Fibroblast of skin of right biceps (primary cell): Measurements from ENCODE around the gene BIRC3.
"Not testable (repeated sequence)": the region's sequence is repeated elsewhere in the genome, so short reads cannot be mapped to it uniquely, and the experiment has no call there.

Source experiments
- DNase-seq: peaks from one replicate; pipeline ENCODE4 v3.0.0-alpha.2; 2013

BIRC3 gene

GRCh38 chr11:102296757-102297156, 20.5 kb upstream of the BIRC3 start:
- DNase-seq: not testable (repeated sequence)

- not testable (repeated sequence) for DNase-seq
Measured at GRCh38 chr11:102300837-102301236, 16.4 kb upstream of the BIRC3 start.

GRCh38 chr11:102302241-102302640, 15.0 kb upstream of the BIRC3 start:
- no peak for DNase-seq

- DNase-seq: no peak
Measured at GRCh38 chr11:102304686-102305085, 12.6 kb upstream of the BIRC3 start.

- no peak for DNase-seq
Measured at GRCh38 chr11:102305352-102306047, 11.8 kb upstream of the BIRC3 start.

- no peak for DNase-seq
Measured at GRCh38 chr11:102306048-102306597, 11.2 kb upstream of the BIRC3 start.

- DNase-seq: no peak
Measured at GRCh38 chr11:102306817-102307726, 10.2 kb upstream of the BIRC3 start.

GRCh38 chr11:102307727-102308038, 9.6 kb upstream of the BIRC3 start:
- DNase-seq: no peak

GRCh38 chr11:102309621-102310541, 7.4 kb upstream of the BIRC3 start:
- peak; percentile 63 for DNase-seq

GRCh38 chr11:102312667-102313066, 4.6 kb upstream of the BIRC3 start:
- no peak for DNase-seq

- DNase-seq: no peak
Measured at GRCh38 chr11:102313238-102313940, 3.9 kb upstream of the BIRC3 start.

- DNase-seq: no peak
Measured at GRCh38 chr11:102314784-102315183, 2.5 kb upstream of the BIRC3 start.

GRCh38 chr11:102316346-102316904, 859 bp upstream of the BIRC3 start:
- no peak for DNase-seq

GRCh38 chr11:102317768-102318103, 452 bp downstream of the BIRC3 start:
- DNase-seq: no peak

- no peak for DNase-seq
Measured at GRCh38 chr11:102318469-102318868, 1.2 kb downstream of the BIRC3 start.

- no peak for DNase-seq
Measured at GRCh38 chr11:102319544-102319943, 2.3 kb downstream of the BIRC3 start.

- no peak for DNase-seq
Measured at GRCh38 chr11:102320188-102320587, 2.9 kb downstream of the BIRC3 start.

GRCh38 chr11:102320679-102321078, 3.4 kb downstream of the BIRC3 start:
- DNase-seq: no peak

- DNase-seq: no peak
Measured at GRCh38 chr11:102322560-102322959, 5.3 kb downstream of the BIRC3 start.

- peak; percentile 87 for DNase-seq
Measured at GRCh38 chr11:102323542-102324251, 6.4 kb downstream of the BIRC3 start.

GRCh38 chr11:102325088-102325487, 7.8 kb downstream of the BIRC3 start:
- no peak for DNase-seq
